Amniotic epithelial cell (primary cell): ENCODE results near the gene DAGLB.
"Not testable (repeated sequence)": the region's sequence is repeated elsewhere in the genome, so short reads cannot be mapped to it uniquely, and the experiment has no call there.

ENCODE experiments used
- DNase-seq: peaks from one replicate; pipeline ENCODE4 v3.0.0-alpha.2; 2010; ENCODE audit warnings: low read depth

The DAGLB gene

GRCh38 chr7:6397759-6398495 is 49.8 kb downstream of the DAGLB start:
- DNase-seq, result not testable (repeated sequence)

GRCh38 chr7:6395898-6396595 is 51.7 kb downstream of the DAGLB start:
- peak; percentile 53 for DNase-seq

- no peak for DNase-seq
These were observed 53.6 kb downstream of the DAGLB start for GRCh38 chr7:6394114-6394513.

GRCh38 chr7:6393667-6394056 is 54.1 kb downstream of the DAGLB start:
- DNase-seq, result peak; percentile 56

- DNase-seq, result peak; percentile 89
These were observed 54.8 kb downstream of the DAGLB start for GRCh38 chr7:6392712-6393666.

- no peak for DNase-seq
These were observed 58.0 kb downstream of the DAGLB start for GRCh38 chr7:6389728-6390127.

- DNase-seq, result no peak
These were observed 59.9 kb downstream of the DAGLB start for GRCh38 chr7:6387734-6388294.

GRCh38 chr7:6386779-6387178 is 61.0 kb downstream of the DAGLB start:
- DNase-seq, result no peak

- DNase-seq, result no peak
These were observed 61.7 kb downstream of the DAGLB start for GRCh38 chr7:6385909-6386560.

GRCh38 chr7:6385110-6385781 is 62.5 kb downstream of the DAGLB start:
- DNase-seq, result peak; percentile 96

GRCh38 chr7:6384327-6384726 is 63.4 kb downstream of the DAGLB start:
- DNase-seq, result no peak

- no peak for DNase-seq
These were observed 64.9 kb downstream of the DAGLB start for GRCh38 chr7:6382817-6383216.

- DNase-seq, result not testable (repeated sequence)
These were observed 65.9 kb downstream of the DAGLB start for GRCh38 chr7:6381846-6382245.

GRCh38 chr7:6380310-6381095 is 67.3 kb downstream of the DAGLB start:
- DNase-seq, result no peak

GRCh38 chr7:6379886-6380285 is 67.9 kb downstream of the DAGLB start:
- DNase-seq, result no peak

- not testable (repeated sequence) for DNase-seq
These were observed 69.2 kb downstream of the DAGLB start for GRCh38 chr7:6378556-6378955.

- DNase-seq, result no peak
These were observed 70.9 kb downstream of the DAGLB start for GRCh38 chr7:6376820-6377219.

- no peak for DNase-seq
These were observed 72.2 kb downstream of the DAGLB start for GRCh38 chr7:6375348-6376101.

- DNase-seq, result peak; percentile 60
These were observed 80.0 kb downstream of the DAGLB start for GRCh38 chr7:6367701-6368211.
